WTC11 (cell line): ENCODE data around the gene PAPOLA. TPM values are rescaled to one million over a fixed set of nuclear protein-coding genes. Genes with fewer than 3 reads are reported as not detected.

Experiments
- ATAC-seq: fragments of 200-7000 bp; cut with Tn5 transposase; 2 replicates; pipeline ENCODE4 v1.10.0; 2021; ENCODE audit warnings: mild to moderate bottlenecking, moderate library complexity
- CTCF ChIA-PET: fragments of 300-600 bp; sonication (Branson Sonifier 250); formaldehyde crosslinking; loops from one replicate; lab custom pipeline; 2021; ENCODE audit warnings: antibody characterized with exemption; lab: Charles Lee
- POLR2A ChIA-PET: fragments of 350-600 bp; sonication (Branson Sonifier 250); formaldehyde crosslinking; loops from one replicate; lab custom pipeline; 2021; ENCODE audit warnings: antibody characterized with exemption; lab: Charles Lee
- DNase-seq: peaks from one replicate; pipeline ENCODE4 v3.0.0; 2021; ENCODE audit warnings: low spot score
- H3K27ac Mint-ChIP-seq: 2 replicates; pipeline ENCODE4 v1.8.0; 2021; ENCODE audit warnings: mixed read lengths
- H3K27me3 Mint-ChIP-seq: 2 replicates; pipeline ENCODE4 v1.8.0; 2021; ENCODE audit warnings: low read depth, mild to moderate bottlenecking, moderate library complexity, mixed read lengths
- H3K36me3 Mint-ChIP-seq: 2 replicates; pipeline ENCODE4 v1.8.0; 2021; ENCODE audit warnings: mixed read lengths
- H3K4me1 Mint-ChIP-seq: 2 replicates; pipeline ENCODE4 v1.8.0; 2022; ENCODE audit warnings: mixed read lengths
- H3K4me3 Mint-ChIP-seq: 2 replicates; pipeline ENCODE4 v1.8.0; 2021; ENCODE audit warnings: mild to moderate bottlenecking, moderate library complexity, mixed read lengths
- H3K9me3 Mint-ChIP-seq: 2 replicates; pipeline ENCODE4 v1.8.0; 2021; ENCODE audit warnings: mixed read lengths
- CREM ChIP-seq: sonication (generic); formaldehyde crosslinking; IDR thresholded peaks from 2 replicates; pipeline ENCODE4 v1.8.1; 2022; ENCODE audit warnings: mild to moderate bottlenecking, missing genetic modification reagents, moderate library complexity
- EMX1 ChIP-seq: fragments of 250-450 bp; sonication (Bioruptor Pico); IDR thresholded peaks from 2 replicates; pipeline ENCODE4 v1.8.0; 2021; ENCODE audit warnings: mild to moderate bottlenecking
- ETV6 ChIP-seq: sonication (generic); formaldehyde crosslinking; IDR thresholded peaks from 2 replicates; pipeline ENCODE4 v1.8.1; 2022; ENCODE audit warnings: mild to moderate bottlenecking, missing genetic modification reagents
- HMGA2 ChIP-seq: fragments of 250-450 bp; sonication (Bioruptor Pico); IDR thresholded peaks from 2 replicates; pipeline ENCODE4 v1.4.0; 2021; ENCODE audit warnings: mild to moderate bottlenecking, moderate library complexity
- KAT7 ChIP-seq: sonication (generic); formaldehyde crosslinking; IDR thresholded peaks from 2 replicates; pipeline ENCODE4 v1.8.1; 2023; ENCODE audit warnings: missing genetic modification reagents, mild to moderate bottlenecking, borderline replicate concordance
- RORB ChIP-seq: fragments of 250-450 bp; sonication (Bioruptor Pico); IDR thresholded peaks from 2 replicates; pipeline ENCODE4 v1.9.0; 2021; ENCODE audit warnings: mild to moderate bottlenecking
- SMAD3 ChIP-seq: sonication (generic); formaldehyde crosslinking; IDR thresholded peaks from 2 replicates; pipeline ENCODE4 v1.8.0; 2022; ENCODE audit warnings: missing genetic modification reagents, mild to moderate bottlenecking, borderline replicate concordance
- SOX15 ChIP-seq: fragments of 250-450 bp; sonication (Bioruptor Pico); IDR thresholded peaks from 2 replicates; pipeline ENCODE4 v1.9.0; 2021; ENCODE audit warnings: mild to moderate bottlenecking
- TP53 ChIP-seq: sonication (generic); formaldehyde crosslinking; IDR thresholded peaks from 2 replicates; pipeline ENCODE4 v1.8.1; 2023; ENCODE audit warnings: mild to moderate bottlenecking, missing genetic modification reagents
- ZNF138 ChIP-seq: sonication (generic); formaldehyde crosslinking; conservative IDR thresholded peaks from 2 replicates; pipeline ENCODE4 v1.8.1; 2022; ENCODE audit warnings: mild to moderate bottlenecking, moderate library complexity, missing genetic modification reagents
- ZNF219 ChIP-seq: sonication (generic); formaldehyde crosslinking; IDR thresholded peaks from 2 replicates; pipeline ENCODE4 v1.8.0; 2023; ENCODE audit warnings: missing genetic modification reagents, mild to moderate bottlenecking, borderline replicate concordance
- ZNF232 ChIP-seq: sonication (generic); formaldehyde crosslinking; IDR thresholded peaks from 2 replicates; pipeline ENCODE4 v1.8.0; 2022; ENCODE audit warnings: mild to moderate bottlenecking, missing genetic modification reagents
- ZNF263 ChIP-seq: sonication (generic); formaldehyde crosslinking; IDR thresholded peaks from 2 replicates; pipeline ENCODE4 v1.8.1; 2022; ENCODE audit warnings: low read depth, mild to moderate bottlenecking, moderate library complexity, missing genetic modification reagents
- ZNF423 ChIP-seq: fragments of 250-450 bp; sonication (Bioruptor Pico); IDR thresholded peaks from 2 replicates; pipeline ENCODE4 v2.1.2; 2022; ENCODE audit warnings: mild to moderate bottlenecking, moderate library complexity
- total RNA-seq: library from RNA; stranded (reverse); gene quantifications from 3 replicates; pipeline ENCODE4 v1.2.3, GENCODE V29; 2021
- TF ChIP-seq, protein P1 (sequence below): sonication (generic); formaldehyde crosslinking; IDR thresholded peaks from 2 replicates; pipeline ENCODE4 v1.8.0; 2023; ENCODE audit warnings: missing genetic modification reagents, mild to moderate bottlenecking, borderline replicate concordance
- TF ChIP-seq, protein P2 (sequence below): fragments of 250-450 bp; sonication (Bioruptor Pico); IDR thresholded peaks from 2 replicates; pipeline ENCODE4 v1.9.0; 2021; ENCODE audit warnings: mild to moderate bottlenecking, borderline replicate concordance
- TF ChIP-seq, protein P3 (sequence below): sonication (generic); formaldehyde crosslinking; IDR thresholded peaks from 2 replicates; pipeline ENCODE4 v1.8.1; 2023; ENCODE audit warnings: mild to moderate bottlenecking, missing genetic modification reagents
- TF ChIP-seq, protein P4 (sequence below): sonication (generic); formaldehyde crosslinking; IDR thresholded peaks from 2 replicates; pipeline ENCODE4 v1.8.1; 2022; ENCODE audit warnings: low read depth, missing genetic modification reagents, borderline replicate concordance
- TF ChIP-seq, protein P5 (sequence below): sonication (generic); formaldehyde crosslinking; IDR thresholded peaks from 2 replicates; pipeline ENCODE4 v1.8.1; 2023; ENCODE audit warnings: mild to moderate bottlenecking, missing genetic modification reagents, borderline replicate concordance
- TF ChIP-seq, protein P6 (sequence below): sonication (generic); formaldehyde crosslinking; IDR thresholded peaks from 2 replicates; pipeline ENCODE4 v1.8.1; 2023; ENCODE audit warnings: mild to moderate bottlenecking, missing genetic modification reagents

PAPOLA gene
- total RNA-seq, 1 experiment from 2014 or later: 210 TPM

DNA sequence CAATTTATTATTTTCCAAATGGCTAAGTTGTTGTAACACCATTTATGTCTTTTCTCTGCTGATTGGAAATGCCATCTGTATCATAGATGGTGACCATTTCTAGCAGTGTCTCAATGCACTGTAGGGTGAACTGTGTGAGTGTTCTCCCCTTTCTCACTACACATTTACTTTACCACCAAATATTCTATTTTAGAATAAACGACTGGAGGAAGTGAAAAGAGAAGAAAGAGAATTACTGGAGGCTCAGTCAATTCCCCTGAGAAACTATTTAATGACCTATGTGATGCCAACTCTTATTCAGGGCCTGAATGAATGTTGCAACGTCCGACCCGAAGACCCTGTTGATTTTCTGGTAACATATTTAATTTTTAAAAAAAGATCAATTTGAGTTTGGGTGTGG, 15.5 kb upstream of the PAPOLA start (continued):
- TF ChIP-seq, protein P1, sequence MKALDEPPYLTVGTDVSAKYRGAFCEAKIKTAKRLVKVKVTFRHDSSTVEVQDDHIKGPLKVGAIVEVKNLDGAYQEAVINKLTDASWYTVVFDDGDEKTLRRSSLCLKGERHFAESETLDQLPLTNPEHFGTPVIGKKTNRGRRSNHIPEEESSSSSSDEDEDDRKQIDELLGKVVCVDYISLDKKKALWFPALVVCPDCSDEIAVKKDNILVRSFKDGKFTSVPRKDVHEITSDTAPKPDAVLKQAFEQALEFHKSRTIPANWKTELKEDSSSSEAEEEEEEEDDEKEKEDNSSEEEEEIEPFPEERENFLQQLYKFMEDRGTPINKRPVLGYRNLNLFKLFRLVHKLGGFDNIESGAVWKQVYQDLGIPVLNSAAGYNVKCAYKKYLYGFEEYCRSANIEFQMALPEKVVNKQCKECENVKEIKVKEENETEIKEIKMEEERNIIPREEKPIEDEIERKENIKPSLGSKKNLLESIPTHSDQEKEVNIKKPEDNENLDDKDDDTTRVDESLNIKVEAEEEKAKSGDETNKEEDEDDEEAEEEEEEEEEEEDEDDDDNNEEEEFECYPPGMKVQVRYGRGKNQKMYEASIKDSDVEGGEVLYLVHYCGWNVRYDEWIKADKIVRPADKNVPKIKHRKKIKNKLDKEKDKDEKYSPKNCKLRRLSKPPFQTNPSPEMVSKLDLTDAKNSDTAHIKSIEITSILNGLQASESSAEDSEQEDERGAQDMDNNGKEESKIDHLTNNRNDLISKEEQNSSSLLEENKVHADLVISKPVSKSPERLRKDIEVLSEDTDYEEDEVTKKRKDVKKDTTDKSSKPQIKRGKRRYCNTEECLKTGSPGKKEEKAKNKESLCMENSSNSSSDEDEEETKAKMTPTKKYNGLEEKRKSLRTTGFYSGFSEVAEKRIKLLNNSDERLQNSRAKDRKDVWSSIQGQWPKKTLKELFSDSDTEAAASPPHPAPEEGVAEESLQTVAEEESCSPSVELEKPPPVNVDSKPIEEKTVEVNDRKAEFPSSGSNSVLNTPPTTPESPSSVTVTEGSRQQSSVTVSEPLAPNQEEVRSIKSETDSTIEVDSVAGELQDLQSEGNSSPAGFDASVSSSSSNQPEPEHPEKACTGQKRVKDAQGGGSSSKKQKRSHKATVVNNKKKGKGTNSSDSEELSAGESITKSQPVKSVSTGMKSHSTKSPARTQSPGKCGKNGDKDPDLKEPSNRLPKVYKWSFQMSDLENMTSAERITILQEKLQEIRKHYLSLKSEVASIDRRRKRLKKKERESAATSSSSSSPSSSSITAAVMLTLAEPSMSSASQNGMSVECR (CRISPR knock-in tag): no peak
- TF ChIP-seq, protein P2, sequence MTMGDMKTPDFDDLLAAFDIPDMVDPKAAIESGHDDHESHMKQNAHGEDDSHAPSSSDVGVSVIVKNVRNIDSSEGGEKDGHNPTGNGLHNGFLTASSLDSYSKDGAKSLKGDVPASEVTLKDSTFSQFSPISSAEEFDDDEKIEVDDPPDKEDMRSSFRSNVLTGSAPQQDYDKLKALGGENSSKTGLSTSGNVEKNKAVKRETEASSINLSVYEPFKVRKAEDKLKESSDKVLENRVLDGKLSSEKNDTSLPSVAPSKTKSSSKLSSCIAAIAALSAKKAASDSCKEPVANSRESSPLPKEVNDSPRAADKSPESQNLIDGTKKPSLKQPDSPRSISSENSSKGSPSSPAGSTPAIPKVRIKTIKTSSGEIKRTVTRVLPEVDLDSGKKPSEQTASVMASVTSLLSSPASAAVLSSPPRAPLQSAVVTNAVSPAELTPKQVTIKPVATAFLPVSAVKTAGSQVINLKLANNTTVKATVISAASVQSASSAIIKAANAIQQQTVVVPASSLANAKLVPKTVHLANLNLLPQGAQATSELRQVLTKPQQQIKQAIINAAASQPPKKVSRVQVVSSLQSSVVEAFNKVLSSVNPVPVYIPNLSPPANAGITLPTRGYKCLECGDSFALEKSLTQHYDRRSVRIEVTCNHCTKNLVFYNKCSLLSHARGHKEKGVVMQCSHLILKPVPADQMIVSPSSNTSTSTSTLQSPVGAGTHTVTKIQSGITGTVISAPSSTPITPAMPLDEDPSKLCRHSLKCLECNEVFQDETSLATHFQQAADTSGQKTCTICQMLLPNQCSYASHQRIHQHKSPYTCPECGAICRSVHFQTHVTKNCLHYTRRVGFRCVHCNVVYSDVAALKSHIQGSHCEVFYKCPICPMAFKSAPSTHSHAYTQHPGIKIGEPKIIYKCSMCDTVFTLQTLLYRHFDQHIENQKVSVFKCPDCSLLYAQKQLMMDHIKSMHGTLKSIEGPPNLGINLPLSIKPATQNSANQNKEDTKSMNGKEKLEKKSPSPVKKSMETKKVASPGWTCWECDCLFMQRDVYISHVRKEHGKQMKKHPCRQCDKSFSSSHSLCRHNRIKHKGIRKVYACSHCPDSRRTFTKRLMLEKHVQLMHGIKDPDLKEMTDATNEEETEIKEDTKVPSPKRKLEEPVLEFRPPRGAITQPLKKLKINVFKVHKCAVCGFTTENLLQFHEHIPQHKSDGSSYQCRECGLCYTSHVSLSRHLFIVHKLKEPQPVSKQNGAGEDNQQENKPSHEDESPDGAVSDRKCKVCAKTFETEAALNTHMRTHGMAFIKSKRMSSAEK (CRISPR knock-in tag): no peak
- TF ChIP-seq SOX15 (CRISPR knock-in tag): no peak
- TF ChIP-seq ZNF219 (CRISPR knock-in tag): no peak
- TF ChIP-seq RORB: no peak
- no peak for TF ChIP-seq HMGA2 (CRISPR knock-in tag)
- TF ChIP-seq ZNF423 (CRISPR knock-in tag): no peak
- no peak for TF ChIP-seq SMAD3 (CRISPR knock-in tag)

DNA sequence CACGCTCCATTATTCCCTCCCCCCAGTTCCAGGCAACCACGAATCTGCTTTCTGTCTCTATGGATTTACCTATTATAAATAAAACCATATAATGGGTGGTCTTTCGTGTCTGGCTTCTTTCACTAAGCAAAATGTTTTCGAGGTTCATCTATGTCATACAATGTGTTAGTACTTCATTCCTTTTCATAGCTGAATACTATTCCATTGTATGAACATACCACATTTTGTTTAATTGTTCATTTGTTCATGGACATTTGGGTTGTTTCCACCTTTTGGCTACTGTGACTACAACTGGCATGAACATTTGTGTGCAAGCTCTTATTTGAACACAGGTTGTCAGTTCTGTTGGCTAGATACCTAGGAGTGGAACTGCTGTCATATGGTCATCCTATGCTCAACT, 12.9 kb upstream of the PAPOLA start:
- Mint-ChIP-seq H3K27ac (no peak overlapping the region), H3K27me3 (no peaks in the 10 kb centered on the region), H3K36me3 (no peaks in the 10 kb centered on the region), H3K9me3 (no peaks in the 10 kb centered on the region), H3K4me3 (no peak overlapping the region), H3K4me1 (no peaks in the 10 kb centered on the region)
- no peak for ATAC-seq
- CTCF ChIA-PET: no interaction called here
- DNase-seq: no peak
- POLR2A ChIA-PET: no interaction called here
- TF ChIP-seq ZNF263 (CRISPR knock-in tag) (no peak), ZNF232 (no peak), ZNF219 (CRISPR knock-in tag) (no peak), KAT7 (CRISPR knock-in tag) (no peak), EMX1 (CRISPR knock-in tag) (no peak), ZNF138 (no peak), ETV6 (CRISPR knock-in tag) (no peak), CREM (no peak), TP53 (CRISPR knock-in tag) (no peak), HMGA2 (CRISPR knock-in tag) (no peak)
- TF ChIP-seq, protein P3, sequence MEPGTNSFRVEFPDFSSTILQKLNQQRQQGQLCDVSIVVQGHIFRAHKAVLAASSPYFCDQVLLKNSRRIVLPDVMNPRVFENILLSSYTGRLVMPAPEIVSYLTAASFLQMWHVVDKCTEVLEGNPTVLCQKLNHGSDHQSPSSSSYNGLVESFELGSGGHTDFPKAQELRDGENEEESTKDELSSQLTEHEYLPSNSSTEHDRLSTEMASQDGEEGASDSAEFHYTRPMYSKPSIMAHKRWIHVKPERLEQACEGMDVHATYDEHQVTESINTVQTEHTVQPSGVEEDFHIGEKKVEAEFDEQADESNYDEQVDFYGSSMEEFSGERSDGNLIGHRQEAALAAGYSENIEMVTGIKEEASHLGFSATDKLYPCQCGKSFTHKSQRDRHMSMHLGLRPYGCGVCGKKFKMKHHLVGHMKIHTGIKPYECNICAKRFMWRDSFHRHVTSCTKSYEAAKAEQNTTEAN (CRISPR knock-in tag): no peak
- TF ChIP-seq, protein P4, sequence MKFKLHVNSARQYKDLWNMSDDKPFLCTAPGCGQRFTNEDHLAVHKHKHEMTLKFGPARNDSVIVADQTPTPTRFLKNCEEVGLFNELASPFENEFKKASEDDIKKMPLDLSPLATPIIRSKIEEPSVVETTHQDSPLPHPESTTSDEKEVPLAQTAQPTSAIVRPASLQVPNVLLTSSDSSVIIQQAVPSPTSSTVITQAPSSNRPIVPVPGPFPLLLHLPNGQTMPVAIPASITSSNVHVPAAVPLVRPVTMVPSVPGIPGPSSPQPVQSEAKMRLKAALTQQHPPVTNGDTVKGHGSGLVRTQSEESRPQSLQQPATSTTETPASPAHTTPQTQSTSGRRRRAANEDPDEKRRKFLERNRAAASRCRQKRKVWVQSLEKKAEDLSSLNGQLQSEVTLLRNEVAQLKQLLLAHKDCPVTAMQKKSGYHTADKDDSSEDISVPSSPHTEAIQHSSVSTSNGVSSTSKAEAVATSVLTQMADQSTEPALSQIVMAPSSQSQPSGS (CRISPR knock-in tag): no peak
- TF ChIP-seq, protein P5, sequence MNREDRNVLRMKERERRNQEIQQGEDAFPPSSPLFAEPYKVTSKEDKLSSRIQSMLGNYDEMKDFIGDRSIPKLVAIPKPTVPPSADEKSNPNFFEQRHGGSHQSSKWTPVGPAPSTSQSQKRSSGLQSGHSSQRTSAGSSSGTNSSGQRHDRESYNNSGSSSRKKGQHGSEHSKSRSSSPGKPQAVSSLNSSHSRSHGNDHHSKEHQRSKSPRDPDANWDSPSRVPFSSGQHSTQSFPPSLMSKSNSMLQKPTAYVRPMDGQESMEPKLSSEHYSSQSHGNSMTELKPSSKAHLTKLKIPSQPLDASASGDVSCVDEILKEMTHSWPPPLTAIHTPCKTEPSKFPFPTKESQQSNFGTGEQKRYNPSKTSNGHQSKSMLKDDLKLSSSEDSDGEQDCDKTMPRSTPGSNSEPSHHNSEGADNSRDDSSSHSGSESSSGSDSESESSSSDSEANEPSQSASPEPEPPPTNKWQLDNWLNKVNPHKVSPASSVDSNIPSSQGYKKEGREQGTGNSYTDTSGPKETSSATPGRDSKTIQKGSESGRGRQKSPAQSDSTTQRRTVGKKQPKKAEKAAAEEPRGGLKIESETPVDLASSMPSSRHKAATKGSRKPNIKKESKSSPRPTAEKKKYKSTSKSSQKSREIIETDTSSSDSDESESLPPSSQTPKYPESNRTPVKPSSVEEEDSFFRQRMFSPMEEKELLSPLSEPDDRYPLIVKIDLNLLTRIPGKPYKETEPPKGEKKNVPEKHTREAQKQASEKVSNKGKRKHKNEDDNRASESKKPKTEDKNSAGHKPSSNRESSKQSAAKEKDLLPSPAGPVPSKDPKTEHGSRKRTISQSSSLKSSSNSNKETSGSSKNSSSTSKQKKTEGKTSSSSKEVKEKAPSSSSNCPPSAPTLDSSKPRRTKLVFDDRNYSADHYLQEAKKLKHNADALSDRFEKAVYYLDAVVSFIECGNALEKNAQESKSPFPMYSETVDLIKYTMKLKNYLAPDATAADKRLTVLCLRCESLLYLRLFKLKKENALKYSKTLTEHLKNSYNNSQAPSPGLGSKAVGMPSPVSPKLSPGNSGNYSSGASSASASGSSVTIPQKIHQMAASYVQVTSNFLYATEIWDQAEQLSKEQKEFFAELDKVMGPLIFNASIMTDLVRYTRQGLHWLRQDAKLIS: no peak
- TF ChIP-seq, protein P6, sequence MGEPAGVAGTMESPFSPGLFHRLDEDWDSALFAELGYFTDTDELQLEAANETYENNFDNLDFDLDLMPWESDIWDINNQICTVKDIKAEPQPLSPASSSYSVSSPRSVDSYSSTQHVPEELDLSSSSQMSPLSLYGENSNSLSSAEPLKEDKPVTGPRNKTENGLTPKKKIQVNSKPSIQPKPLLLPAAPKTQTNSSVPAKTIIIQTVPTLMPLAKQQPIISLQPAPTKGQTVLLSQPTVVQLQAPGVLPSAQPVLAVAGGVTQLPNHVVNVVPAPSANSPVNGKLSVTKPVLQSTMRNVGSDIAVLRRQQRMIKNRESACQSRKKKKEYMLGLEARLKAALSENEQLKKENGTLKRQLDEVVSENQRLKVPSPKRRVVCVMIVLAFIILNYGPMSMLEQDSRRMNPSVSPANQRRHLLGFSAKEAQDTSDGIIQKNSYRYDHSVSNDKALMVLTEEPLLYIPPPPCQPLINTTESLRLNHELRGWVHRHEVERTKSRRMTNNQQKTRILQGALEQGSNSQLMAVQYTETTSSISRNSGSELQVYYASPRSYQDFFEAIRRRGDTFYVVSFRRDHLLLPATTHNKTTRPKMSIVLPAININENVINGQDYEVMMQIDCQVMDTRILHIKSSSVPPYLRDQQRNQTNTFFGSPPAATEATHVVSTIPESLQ: no peak
